GM12873 (cell line): ENCODE data around the gene ONECUT3.
A peak's percentile ranks its signal among the peaks of the same experiment; 100 is the strongest.

Experiments
- TF ChIP-seq, protein P1 (sequence below): IDR thresholded peaks from 2 replicates; pipeline ENCODE4 v1.5.1; 2012; ENCODE audit warnings: low read depth, mild to moderate bottlenecking, moderate library complexity, low read length, control low read depth; ENCODE audit not compliant: insufficient read depth; ENCODE audit errors: missing control alignments

Gene ONECUT3

GRCh38 chr19:1811942-1812425 is 58.7 kb downstream of the ONECUT3 start, which contains the start of gene ATP8B3:
TSS of gene ATP8B3 (minus strand) at chr19:1812276. CDS start at chr19:1811736, 540 bp downstream.
- TF ChIP-seq, protein P1, sequence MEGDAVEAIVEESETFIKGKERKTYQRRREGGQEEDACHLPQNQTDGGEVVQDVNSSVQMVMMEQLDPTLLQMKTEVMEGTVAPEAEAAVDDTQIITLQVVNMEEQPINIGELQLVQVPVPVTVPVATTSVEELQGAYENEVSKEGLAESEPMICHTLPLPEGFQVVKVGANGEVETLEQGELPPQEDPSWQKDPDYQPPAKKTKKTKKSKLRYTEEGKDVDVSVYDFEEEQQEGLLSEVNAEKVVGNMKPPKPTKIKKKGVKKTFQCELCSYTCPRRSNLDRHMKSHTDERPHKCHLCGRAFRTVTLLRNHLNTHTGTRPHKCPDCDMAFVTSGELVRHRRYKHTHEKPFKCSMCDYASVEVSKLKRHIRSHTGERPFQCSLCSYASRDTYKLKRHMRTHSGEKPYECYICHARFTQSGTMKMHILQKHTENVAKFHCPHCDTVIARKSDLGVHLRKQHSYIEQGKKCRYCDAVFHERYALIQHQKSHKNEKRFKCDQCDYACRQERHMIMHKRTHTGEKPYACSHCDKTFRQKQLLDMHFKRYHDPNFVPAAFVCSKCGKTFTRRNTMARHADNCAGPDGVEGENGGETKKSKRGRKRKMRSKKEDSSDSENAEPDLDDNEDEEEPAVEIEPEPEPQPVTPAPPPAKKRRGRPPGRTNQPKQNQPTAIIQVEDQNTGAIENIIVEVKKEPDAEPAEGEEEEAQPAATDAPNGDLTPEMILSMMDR: peak; percentile 42

- TF ChIP-seq, protein P1: peak; percentile 80
Observed at GRCh38 chr19:1812426-1813191, 59.3 kb downstream of the ONECUT3 start.

- TF ChIP-seq, protein P1: no peak
Observed at GRCh38 chr19:1813192-1814182, 60.2 kb downstream of the ONECUT3 start.

DNA sequence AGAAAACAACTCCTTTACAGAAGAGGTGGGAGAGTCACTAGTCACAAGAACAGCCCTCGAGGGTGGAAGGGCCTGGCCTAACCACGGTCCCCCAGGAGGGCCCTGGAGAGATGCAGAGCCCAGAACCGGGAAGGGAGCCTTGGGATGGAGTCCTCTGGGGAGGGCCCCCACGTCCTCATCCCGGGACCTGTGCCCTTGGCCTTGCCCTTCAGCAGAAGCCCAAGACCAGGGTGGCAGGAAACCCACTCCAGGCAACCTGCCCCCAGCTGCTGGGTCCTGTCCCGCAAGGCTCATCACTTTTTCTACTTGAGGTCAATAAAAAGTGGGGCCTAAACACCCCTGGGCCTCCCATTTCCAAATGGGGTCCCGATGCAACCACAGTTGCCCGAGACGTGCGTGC is 61.1 kb downstream of the ONECUT3 start:
- TF ChIP-seq, protein P1: no peak

DNA sequence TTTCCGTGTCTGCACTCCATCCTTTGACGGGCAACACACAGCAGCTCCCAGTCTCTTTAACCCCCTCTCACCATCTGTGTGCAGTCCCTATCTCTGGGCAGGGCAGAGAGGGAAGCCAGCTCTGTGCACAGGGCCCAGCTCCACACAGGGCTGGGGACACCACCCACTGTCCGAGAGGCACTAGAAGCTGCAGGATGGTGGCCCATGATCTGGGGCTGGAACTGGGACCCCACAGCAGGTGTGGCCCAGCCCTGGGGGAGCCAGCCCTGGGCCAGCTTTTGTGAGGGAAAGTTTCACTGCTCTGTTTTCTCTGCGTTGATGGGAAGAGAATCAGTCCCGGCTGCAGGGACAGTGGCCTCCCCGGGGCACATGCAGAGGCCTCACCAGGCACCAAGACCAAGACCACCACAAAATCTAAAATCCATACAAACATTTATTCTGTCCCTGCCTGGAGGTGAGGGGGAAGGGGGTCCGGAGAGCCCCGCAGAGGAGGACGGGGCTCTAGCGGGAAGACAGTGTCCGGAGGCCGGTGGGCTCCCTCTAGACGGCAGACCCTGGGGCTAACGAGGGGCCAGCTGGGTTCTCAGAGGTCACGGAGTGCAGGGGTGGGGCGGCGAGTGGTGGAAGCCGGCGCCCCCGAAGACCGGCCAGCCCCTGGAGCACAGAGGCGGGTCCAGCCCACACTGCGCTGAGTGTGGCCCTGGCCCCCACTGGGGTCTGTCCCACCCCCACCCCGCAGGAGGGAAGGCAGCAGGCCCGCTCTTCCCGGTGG is 61.7 kb downstream of the ONECUT3 start:
- TF ChIP-seq, protein P1: no peak

GRCh38 chr19:1815605-1816529 is 62.6 kb downstream of the ONECUT3 start:
- TF ChIP-seq, protein P1: no peak
